ENCODE data around the gene BTNL9.
A peak's percentile ranks its signal among the peaks of the same experiment; 100 is the strongest.
"Not testable (repeated sequence)": the region's sequence is repeated elsewhere in the genome, so short reads cannot be mapped to it uniquely, and the experiment has no call there.

The BTNL9 gene

GRCh38 chr5:181081989-181082388 lies 41.9 kb downstream of the BTNL9 start:
- TF ChIP-seq CTCF (IDR thresholded peaks at IDR 0.05; ENCODE audit: low read length, missing control alignments) = no peak
- H3K4me3 ChIP-seq (replicated peaks; ENCODE audit: low read depth, low read length) = no peak overlapping the region
- no peak for DNase-seq (ENCODE audit: low read depth)

DNA sequence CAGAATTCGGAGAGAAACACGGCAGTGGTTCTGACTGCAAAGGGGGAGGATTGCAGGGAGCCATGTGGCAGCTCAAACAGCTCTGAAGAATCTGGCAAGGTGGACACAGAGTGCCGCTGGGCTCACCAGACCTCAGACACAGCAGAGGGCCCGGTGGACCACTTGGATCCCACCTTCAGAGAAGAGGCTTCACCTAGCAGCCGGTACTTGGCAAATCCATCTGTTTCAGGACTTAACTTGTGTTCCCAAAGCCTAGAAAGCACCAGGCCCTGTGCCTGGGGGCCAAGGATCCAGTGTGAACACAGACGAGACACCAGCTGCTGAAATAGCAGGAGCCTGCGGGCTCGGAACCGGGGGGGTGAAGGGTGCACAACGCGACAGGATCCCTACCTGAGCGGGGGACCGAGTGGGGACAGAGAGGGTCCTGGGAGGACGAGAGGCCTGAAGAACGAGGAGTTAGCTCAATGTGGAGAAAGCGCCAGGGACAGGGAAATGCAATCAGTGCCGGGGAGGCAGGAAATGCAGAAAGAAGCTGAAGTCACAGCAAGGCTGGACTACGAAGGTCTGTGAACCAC lies 44.6 kb downstream of the BTNL9 start:
- H3K4me3 ChIP-seq (replicated peaks; ENCODE audit: low read depth, low read length) = no peak overlapping the region
- no peak for DNase-seq (ENCODE audit: low read depth)
- no peak for TF ChIP-seq CTCF (IDR thresholded peaks at IDR 0.05; ENCODE audit: low read length, missing control alignments)

GRCh38 chr5:181086026-181086883 lies 46.2 kb downstream of the BTNL9 start:
- H3K4me3 ChIP-seq (replicated peaks; ENCODE audit: low read depth, low read length) = no peak overlapping the region
- TF ChIP-seq CTCF (IDR thresholded peaks at IDR 0.05; ENCODE audit: low read length, missing control alignments) = no peak
- DNase-seq (ENCODE audit: low read depth) = no peak

DNA sequence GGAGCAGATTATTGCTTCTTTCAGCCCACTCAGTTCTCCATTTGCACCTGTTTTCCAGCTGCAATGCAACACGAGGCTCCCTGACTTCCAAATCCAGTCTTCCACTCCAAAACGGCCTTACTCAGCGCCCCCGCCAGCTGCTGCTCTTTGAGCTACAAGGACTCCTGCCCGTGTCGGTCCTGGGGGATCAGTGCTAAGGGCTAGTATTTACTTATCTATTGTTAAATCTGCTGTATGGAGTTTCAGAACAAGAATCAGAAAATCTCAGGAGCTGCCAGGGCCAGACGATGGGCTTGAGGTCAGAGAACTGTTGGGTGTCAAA lies 46.8 kb downstream of the BTNL9 start:
- TF ChIP-seq CTCF (IDR thresholded peaks at IDR 0.05; ENCODE audit: low read length, missing control alignments) = no peak
- no peak for DNase-seq (ENCODE audit: low read depth)
- no peak overlapping the region for H3K4me3 ChIP-seq (replicated peaks; ENCODE audit: low read depth, low read length)

DNA sequence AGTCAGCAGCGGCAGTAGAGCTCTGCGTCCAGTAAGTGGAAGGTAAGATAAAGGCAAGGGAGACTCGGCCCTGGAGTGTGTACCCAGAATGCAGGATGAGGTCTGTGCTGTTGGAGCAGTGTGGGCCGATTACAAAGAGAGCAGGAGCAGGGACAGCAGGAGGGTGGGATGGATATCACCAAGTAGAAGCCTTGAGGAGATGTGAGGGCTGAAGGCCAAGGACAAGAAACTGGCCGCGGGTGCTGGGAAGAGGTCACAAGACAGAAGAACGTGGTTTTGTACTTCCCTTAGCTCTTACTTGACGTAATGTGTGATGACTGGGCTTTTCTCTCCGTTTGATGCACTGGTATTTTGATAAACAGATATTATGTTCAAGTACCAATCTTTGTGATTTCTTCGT lies 47.2 kb downstream of the BTNL9 start:
- DNase-seq (ENCODE audit: low read depth) = no peak
- no peak for TF ChIP-seq CTCF (IDR thresholded peaks at IDR 0.05; ENCODE audit: low read length, missing control alignments)
- no peak overlapping the region for H3K4me3 ChIP-seq (replicated peaks; ENCODE audit: low read depth, low read length)

GRCh38 chr5:181088289-181088688 lies 48.2 kb downstream of the BTNL9 start:
- H3K4me3 ChIP-seq (replicated peaks; ENCODE audit: low read depth, low read length) = no peak overlapping the region
- DNase-seq (ENCODE audit: low read depth) = no peak
- TF ChIP-seq CTCF (IDR thresholded peaks at IDR 0.05; ENCODE audit: low read length, missing control alignments) = peak; percentile 32

GRCh38 chr5:181092428-181092827 lies 52.4 kb downstream of the BTNL9 start:
- no peak overlapping the region for H3K4me3 ChIP-seq (replicated peaks; ENCODE audit: low read depth, low read length)
- TF ChIP-seq CTCF (IDR thresholded peaks at IDR 0.05; ENCODE audit: low read length, missing control alignments) = no peak
- DNase-seq (ENCODE audit: low read depth) = no peak

DNA sequence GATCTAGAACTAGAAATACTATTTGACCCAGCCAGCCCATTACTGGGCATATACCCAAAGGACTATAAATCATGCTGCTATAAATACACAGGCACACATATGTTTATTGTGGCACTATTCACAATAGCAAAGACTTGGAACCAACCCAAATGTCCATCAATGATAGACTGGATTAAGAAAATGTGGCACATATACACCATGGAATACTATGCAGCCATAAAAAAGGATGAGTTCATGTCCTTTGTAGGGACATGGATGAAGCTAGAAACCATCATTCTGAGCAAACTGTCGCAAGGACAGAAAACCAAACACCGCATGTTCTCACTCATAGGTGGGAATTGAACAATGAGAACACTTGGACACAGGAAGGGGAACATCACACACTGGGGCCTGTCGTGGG lies 55.1 kb downstream of the BTNL9 start:
- not testable (repeated sequence) for H3K4me3 ChIP-seq (replicated peaks; ENCODE audit: low read depth, low read length); DNase-seq (ENCODE audit: low read depth)

GRCh38 chr5:181096721-181097382 lies 56.8 kb downstream of the BTNL9 start:
- not testable (repeated sequence) for H3K4me3 ChIP-seq (replicated peaks; ENCODE audit: low read depth, low read length); DNase-seq (ENCODE audit: low read depth)

GRCh38 chr5:181097383-181097753 lies 57.3 kb downstream of the BTNL9 start:
- not testable (repeated sequence) for H3K4me3 ChIP-seq (replicated peaks; ENCODE audit: low read depth, low read length); DNase-seq (ENCODE audit: low read depth)

Measured in fibroblast of pulmonary artery (primary cell).